A673 (cell line): Measurements from ENCODE around the gene SLC2A4RG. TPM values are rescaled to one million over a fixed set of nuclear protein-coding genes. Genes with fewer than 3 reads are reported as not detected.

Experiments
- BruUV-seq: library from RNA; stranded (reverse); fragments of 400-500 nt; replicated peaks from 2 replicates; lab custom pipeline; 2021; lab: Mats Ljungman, UMichigan
- CTCF ChIA-PET: fragments of 300-600 bp; sonication (Branson Sonifier 250); formaldehyde crosslinking; loops from one replicate; lab custom pipeline; 2022; ENCODE audit warnings: antibody characterized with exemption; lab: Charles Lee
- POLR2A ChIA-PET: fragments of 300-600 bp; sonication (Branson Sonifier 250); formaldehyde crosslinking; loops from one replicate; lab custom pipeline; 2022; ENCODE audit warnings: antibody characterized with exemption; ENCODE audit not compliant: low non-redundant PET; lab: Charles Lee
- DNase-seq: peaks from one replicate; pipeline ENCODE4 v3.0.0-alpha.2; 2015; ENCODE audit warnings: low spot score
- H3K27ac ChIP-seq: fragments of 200-600 bp; sonication (generic); 2 replicates; pipeline ENCODE4 v1.5.1; 2016; ENCODE audit warnings: mixed run types, low read depth, mild to moderate bottlenecking, mixed read lengths, antibody characterized with exemption, low read length; ENCODE audit not compliant: poor library complexity, severe bottlenecking
- H3K27me3 ChIP-seq: fragments of 200-600 bp; sonication (generic); replicated peaks from 2 replicates; pipeline ENCODE4 v1.6.1; 2017; ENCODE audit warnings: mixed run types, low read depth, mild to moderate bottlenecking, mixed read lengths, antibody characterized with exemption, low read length; ENCODE audit not compliant: insufficient read depth, poor library complexity
- H3K36me3 ChIP-seq: fragments of 200-600 bp; sonication (generic); 2 replicates; pipeline ENCODE4 v1.6.1; 2016; ENCODE audit warnings: mixed run types, mild to moderate bottlenecking, mixed read lengths, antibody characterized with exemption, low read length; ENCODE audit not compliant: insufficient read depth, poor library complexity, severe bottlenecking
- H3K4me1 ChIP-seq: fragments of 200-600 bp; sonication (generic); 2 replicates; pipeline ENCODE4 v1.6.1; 2017; ENCODE audit warnings: mixed run types, mild to moderate bottlenecking, mixed read lengths, antibody characterized with exemption, low read length; ENCODE audit not compliant: insufficient read depth, poor library complexity, severe bottlenecking
- H3K4me3 ChIP-seq: fragments of 200-600 bp; sonication (generic); 2 replicates; pipeline ENCODE4 v1.5.1; 2016; ENCODE audit warnings: low read depth, mixed run types, mild to moderate bottlenecking, mixed read lengths, low read length; ENCODE audit not compliant: poor library complexity, severe bottlenecking
- H3K9me3 ChIP-seq: fragments of 200-600 bp; sonication (generic); 2 replicates; pipeline ENCODE4 v1.6.1; 2016; ENCODE audit warnings: mixed run types, low read depth, mild to moderate bottlenecking, mixed read lengths, antibody characterized with exemption, low read length; ENCODE audit not compliant: poor library complexity, severe bottlenecking
- CTCF ChIP-seq: fragments of 300-800, 200-600 bp; sonication (generic); conservative IDR thresholded peaks from 2 replicates; pipeline ENCODE4 v1.5.1; 2017; ENCODE audit warnings: low read depth, mild to moderate bottlenecking, antibody characterized with exemption, low read length, moderate library complexity, mixed read lengths
- EZH2 ChIP-seq: fragments of 200-600 bp; sonication (generic); IDR thresholded peaks from 2 replicates; pipeline ENCODE4 v1.6.1; 2017; ENCODE audit warnings: borderline replicate concordance, low read depth, mild to moderate bottlenecking, mixed read lengths, antibody characterized with exemption, low read length; ENCODE audit not compliant: poor library complexity, severe bottlenecking
- intact Hi-C: fragments of 100-400 bp; cut with micrococcal nuclease; formaldehyde crosslinking; loops from one replicate; pipeline ENCODE4 v1.10.0; 2022; ENCODE audit not compliant: unreplicated experiment
- total RNA-seq: library from RNA; stranded (reverse); gene quantifications from 2 replicates; pipeline ENCODE4 v1.2.3, GENCODE V29; 2021

The SLC2A4RG gene
- total RNA-seq, 1 experiment from 2014 or later = 45.8 TPM

DNA sequence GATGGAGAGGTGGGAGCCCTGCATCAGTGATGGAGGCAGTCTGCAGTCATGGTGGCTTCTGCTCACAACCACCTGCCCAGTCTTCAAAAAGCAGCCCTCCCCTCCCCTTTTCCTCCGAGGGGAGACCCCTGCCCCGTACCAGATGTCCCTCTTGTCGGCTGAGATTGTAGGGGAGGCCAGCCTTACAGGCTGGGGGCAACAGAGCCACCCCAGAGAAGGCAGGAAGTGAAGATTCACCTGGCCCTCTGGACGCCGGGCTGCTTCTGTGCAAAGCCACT lies 38.6 kb upstream of the SLC2A4RG start:
- no TSS peak for BruUV-seq
- TF ChIP-seq EZH2 (no peak), CTCF (no peak)
- no peak for DNase-seq
- Histone ChIP-seq H3K4me1 (peaks cover 16% of the 10 kb centered on the region), H3K27me3 (no peaks in the 10 kb centered on the region), H3K36me3 (peaks cover 15% of the 10 kb centered on the region), H3K4me3 (no peak overlapping the region), H3K9me3 (no peaks in the 10 kb centered on the region), H3K27ac (no peak overlapping the region)
- intact Hi-C loops = no loop called here
- CTCF ChIA-PET = no interaction called here
- POLR2A ChIA-PET = interaction anchor here (0.8 kb wide), 1 partner anchor 13 kb away, joined by 28 read pairs; no protein-coding TSS in a partner anchor

- no TSS peak for BruUV-seq
- no peak overlapping the region for H3K27ac ChIP-seq
- H3K9me3 ChIP-seq = no peaks in the 10 kb centered on the region
- ChIA-PET POLR2A (interaction anchor here (0.8 kb wide), 1 partner anchor 13 kb away, joined by 28 read pairs; no protein-coding TSS in a partner anchor), CTCF (no interaction called here)
- peaks cover 16% of the 10 kb centered on the region for H3K4me1 ChIP-seq
- no peak for TF ChIP-seq EZH2
- TF ChIP-seq CTCF = no peak
- H3K4me3 ChIP-seq = no peak overlapping the region
- H3K27me3 ChIP-seq = no peaks in the 10 kb centered on the region
- intact Hi-C loops = no loop called here
- peaks cover 19% of the 10 kb centered on the region for H3K36me3 ChIP-seq
- DNase-seq = no peak
Measured at GRCh38 chr20:63701329-63702035, 38.1 kb upstream of the SLC2A4RG start.

DNA sequence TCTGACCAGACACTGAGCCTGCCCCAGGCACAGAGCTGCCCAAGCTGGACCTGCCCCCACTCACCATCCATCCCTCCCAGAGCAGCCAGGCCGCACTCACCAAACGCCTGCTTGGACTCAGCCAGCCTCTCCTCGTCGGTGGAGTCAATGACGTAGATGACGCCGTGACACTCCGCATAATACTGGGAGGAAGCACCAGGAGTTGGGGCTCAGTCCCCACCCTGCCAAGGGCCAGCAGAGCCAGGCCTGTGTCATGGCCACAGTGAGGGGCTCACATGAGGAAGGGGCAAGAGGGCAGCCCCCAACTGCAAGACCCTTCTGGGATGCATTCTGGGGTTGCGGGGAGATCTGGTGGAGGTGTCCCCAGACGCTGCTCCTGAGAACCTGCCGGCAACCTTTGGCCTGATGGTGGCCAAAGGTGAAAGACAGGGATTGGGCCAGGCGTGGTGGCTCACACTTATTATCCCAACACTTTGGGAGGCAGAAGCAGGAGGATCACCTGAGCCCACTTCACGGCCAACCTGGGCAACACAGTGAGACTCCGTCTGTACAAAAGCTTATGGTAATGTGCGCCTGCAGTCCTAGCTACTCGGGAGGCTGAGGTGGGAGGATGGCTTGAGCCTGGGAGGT lies 37.4 kb upstream of the SLC2A4RG start:
- H3K27ac ChIP-seq = no peak overlapping the region
- H3K4me1 ChIP-seq = peaks cover 16% of the 10 kb centered on the region
- TF ChIP-seq EZH2 (no peak), CTCF (no peak)
- ChIA-PET CTCF (no interaction called here), POLR2A (interaction anchor here (0.8 kb wide), 1 partner anchor 12 kb away, joined by 28 read pairs; no protein-coding TSS in a partner anchor)
- no peaks in the 10 kb centered on the region for H3K27me3 ChIP-seq
- no TSS peak for BruUV-seq
- no peak for DNase-seq
- H3K4me3 ChIP-seq = no peak overlapping the region
- intact Hi-C loops = no loop called here
- no peaks in the 10 kb centered on the region for H3K9me3 ChIP-seq
- peaks cover 21% of the 10 kb centered on the region for H3K36me3 ChIP-seq
